ENCODE data around the gene CHPF. TPM values are rescaled to one million over a fixed set of nuclear protein-coding genes. Genes with fewer than 3 reads are reported as not detected.

Gene CHPF
- total RNA-seq, 1 experiment from 2014 or later = 17.5 TPM

- POLR2A ChIA-PET = interaction anchor here (0.6 kb wide), 1 partner anchor 141 kb away, joined by 8 read pairs; no protein-coding TSS in a partner anchor
- BruUV-seq (replicated peaks) = no TSS peak
- H3K9me3 ChIP-seq (ENCODE audit: control insufficient read depth, insufficient read depth, low read depth, low read length) = no peaks in the 10 kb centered on the region
- DNase-seq (ENCODE audit: low read depth, low spot score) = no peak
- no peak overlapping the region for H3K27ac ChIP-seq (ENCODE audit: low read length)
- CTCF ChIA-PET = no interaction called here
- no peak for ATAC-seq
- TF ChIP-seq CTCF (IDR thresholded peaks at IDR 0.05) (no peak), SIN3A (IDR thresholded peaks at IDR 0.05; ENCODE audit: borderline replicate concordance, insufficient read depth, low read depth, low read length) (no peak), REST (IDR thresholded peaks at IDR 0.05; ENCODE audit: insufficient read depth in 1 of 2, low read depth in 2 of 2, low read length in 1 of 2) (no peak), TCF7L2 (IDR thresholded peaks at IDR 0.05; ENCODE audit: low read depth, low read length) (no peak), POLR2AphosphoS5 (IDR thresholded peaks at IDR 0.05; ENCODE audit: low read depth, low read length) (no peak)
- H3K4me1 ChIP-seq (ENCODE audit: control insufficient read depth, insufficient read depth, low read length) = peaks cover 9% of the 10 kb centered on the region; the same call in 1 of the 2 replicates
- H3K4me3 ChIP-seq (ENCODE audit: low read depth in 2 of 2, low read length in 2 of 2) = no peak overlapping the region
- no peaks in the 10 kb centered on the region for H3K27me3 ChIP-seq (ENCODE audit: control insufficient read depth, insufficient read depth, low read length)
- intact Hi-C loops (cut with micrococcal nuclease; ENCODE audit: unreplicated experiment) (no loop called here), in situ Hi-C loops (cut with HindIII; ENCODE audit: low pct_unique_long_range_greater_than_20kb, low sequenced_read_pairs) (no loop called here)
- 0 out of 2 replicates have a peak, but pooled peaks cover 2% of the 10 kb centered on the region for H3K36me3 ChIP-seq (ENCODE audit: control insufficient read depth, insufficient read depth, low read length)
Observed at GRCh38 chr2:219545943-219546352, 2.3 kb upstream of the CHPF start.

GRCh38 chr2:219545295-219545942 is 1.8 kb upstream of the CHPF start:
- intact Hi-C loops (cut with micrococcal nuclease; ENCODE audit: unreplicated experiment) = no loop called here
- ChIA-PET POLR2A (interaction anchor here (0.6 kb wide), 1 partner anchor 142 kb away, joined by 8 read pairs; no protein-coding TSS in a partner anchor), CTCF (no interaction called here)
- TF ChIP-seq SIN3A (IDR thresholded peaks at IDR 0.05; ENCODE audit: borderline replicate concordance, insufficient read depth, low read depth, low read length) = no peak
- no peak for TF ChIP-seq TCF7L2 (IDR thresholded peaks at IDR 0.05; ENCODE audit: low read depth, low read length)
- no peak for TF ChIP-seq REST (IDR thresholded peaks at IDR 0.05; ENCODE audit: insufficient read depth in 1 of 2, low read depth in 2 of 2, low read length in 1 of 2)
- no peak for TF ChIP-seq POLR2AphosphoS5 (IDR thresholded peaks at IDR 0.05; ENCODE audit: low read depth, low read length)
- no peak for TF ChIP-seq CTCF (IDR thresholded peaks at IDR 0.05)
- DNase-seq (ENCODE audit: low read depth, low spot score) (no peak), ATAC-seq (no peak)
- Histone ChIP-seq H3K4me3 (ENCODE audit: low read depth in 2 of 2, low read length in 2 of 2) (no peak overlapping the region), H3K27me3 (ENCODE audit: control insufficient read depth, insufficient read depth, low read length) (no peaks in the 10 kb centered on the region), H3K36me3 (ENCODE audit: control insufficient read depth, insufficient read depth, low read length) (0 out of 2 replicates have a peak, but pooled peaks cover 2% of the 10 kb centered on the region), H3K4me1 (ENCODE audit: control insufficient read depth, insufficient read depth, low read length) (peaks cover 9% of the 10 kb centered on the region; the same call in 1 of the 2 replicates), H3K9me3 (ENCODE audit: control insufficient read depth, insufficient read depth, low read depth, low read length) (no peaks in the 10 kb centered on the region), H3K27ac (ENCODE audit: low read length) (no peak overlapping the region)
- in situ Hi-C loops (cut with HindIII; ENCODE audit: low pct_unique_long_range_greater_than_20kb, low sequenced_read_pairs) = no loop called here
- no TSS peak for BruUV-seq (replicated peaks)

Measured in Panc1 (cell line).